ENCODE results near the gene ZSCAN10.

ZSCAN10 gene

GRCh38 chr16:3042376-3042775, 56.7 kb downstream of the ZSCAN10 start:
- no peak overlapping the region for H3K27ac Mint-ChIP-seq
- H3K27me3 Mint-ChIP-seq: peaks cover 35 to 71% of the 10 kb centered on the region in 2 donors
- ATAC-seq (replicated peaks): no peak

GRCh38 chr16:3038896-3039295, 60.2 kb downstream of the ZSCAN10 start:
- H3K4me1 Mint-ChIP-seq (ENCODE audit: low read depth in 2 of 2): peaks cover 9 to 13% of the 10 kb centered on the region in 2 donors
- no peaks in the 10 kb centered on the region for H3K9me3 Mint-ChIP-seq
- H3K4me3 Mint-ChIP-seq: no peak overlapping the region
- no peaks in the 10 kb centered on the region for H3K36me3 Mint-ChIP-seq (ENCODE audit: insufficient read depth)
- no peak for ATAC-seq (replicated peaks)
- H3K27me3 Mint-ChIP-seq: peaks cover 58 to 86% of the 10 kb centered on the region in 2 donors
- H3K27ac Mint-ChIP-seq: no peak overlapping the region
- DNase-seq: no peak

More at GRCh38 chr16:3042376-3042775, 56.7 kb downstream of the ZSCAN10 start:
- Mint-ChIP-seq H3K9me3 (no peaks in the 10 kb centered on the region), H3K4me3 (no peak overlapping the region), H3K4me1 (ENCODE audit: low read depth in 2 of 2) (peaks cover 6 to 9% of the 10 kb centered on the region in 2 donors), H3K36me3 (ENCODE audit: insufficient read depth) (no peaks in the 10 kb centered on the region)
- DNase-seq: no peak

All from effector memory CD8-positive, alpha-beta T cell (primary cell).